ENCODE measurements around the gene CFAP20DC.

DNA sequence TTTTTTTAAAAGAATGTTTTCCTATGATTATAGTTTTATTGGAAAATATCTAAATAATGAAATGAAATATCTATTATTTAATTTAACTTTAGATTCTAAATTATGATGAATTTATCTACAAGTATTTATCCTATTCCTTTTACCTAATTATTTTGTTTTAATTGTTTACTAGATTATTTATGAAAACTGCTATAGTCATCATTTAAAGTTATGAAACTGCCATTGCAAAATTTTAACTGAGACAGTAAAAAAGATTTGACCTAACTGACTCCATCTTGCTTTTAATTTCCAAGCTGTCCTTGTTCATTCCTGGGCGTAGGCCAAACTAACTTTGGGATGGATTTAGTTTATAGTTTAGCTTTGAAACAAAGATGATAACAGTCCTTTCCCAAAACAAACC is 357.3 kb downstream of the CFAP20DC start:
- TF ChIP-seq, protein P1, sequence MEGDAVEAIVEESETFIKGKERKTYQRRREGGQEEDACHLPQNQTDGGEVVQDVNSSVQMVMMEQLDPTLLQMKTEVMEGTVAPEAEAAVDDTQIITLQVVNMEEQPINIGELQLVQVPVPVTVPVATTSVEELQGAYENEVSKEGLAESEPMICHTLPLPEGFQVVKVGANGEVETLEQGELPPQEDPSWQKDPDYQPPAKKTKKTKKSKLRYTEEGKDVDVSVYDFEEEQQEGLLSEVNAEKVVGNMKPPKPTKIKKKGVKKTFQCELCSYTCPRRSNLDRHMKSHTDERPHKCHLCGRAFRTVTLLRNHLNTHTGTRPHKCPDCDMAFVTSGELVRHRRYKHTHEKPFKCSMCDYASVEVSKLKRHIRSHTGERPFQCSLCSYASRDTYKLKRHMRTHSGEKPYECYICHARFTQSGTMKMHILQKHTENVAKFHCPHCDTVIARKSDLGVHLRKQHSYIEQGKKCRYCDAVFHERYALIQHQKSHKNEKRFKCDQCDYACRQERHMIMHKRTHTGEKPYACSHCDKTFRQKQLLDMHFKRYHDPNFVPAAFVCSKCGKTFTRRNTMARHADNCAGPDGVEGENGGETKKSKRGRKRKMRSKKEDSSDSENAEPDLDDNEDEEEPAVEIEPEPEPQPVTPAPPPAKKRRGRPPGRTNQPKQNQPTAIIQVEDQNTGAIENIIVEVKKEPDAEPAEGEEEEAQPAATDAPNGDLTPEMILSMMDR (conservative IDR thresholded peaks at IDR 0.05 in 1 of 2, IDR thresholded peaks at IDR 0.05 in 1 of 2; ENCODE audit: low read depth in 1 of 2, low read length in 2 of 2) = no peak
- TF ChIP-seq EZH2 (IDR thresholded peaks at IDR 0.05; ENCODE audit: low read length, missing control alignments) = no peak
